Stimulated activated memory B cell treated with anti-CD40 and anti-IgM and Interleukin-4, amounts not matched to agents 10 μg/mL and 1 μg/mL and 100 μg/mL, for 72 hours (primary cell): ENCODE results near the gene DZANK1.
A peak's percentile ranks its signal among the peaks of the same experiment; 100 is the strongest.

Experiments used
- ATAC-seq: fragments of 150-1000 bp; cut with Tn5 transposase; 2 replicates; pipeline ENCODE4 v1.10.0; 2021
- H3K27ac Mint-ChIP-seq: one replicate; pipeline ENCODE4 v1.8.0; 2022; ENCODE audit warnings: mild to moderate bottlenecking, mixed read lengths
- H3K27me3 Mint-ChIP-seq: one replicate; pipeline ENCODE4 v1.8.0; 2022; ENCODE audit warnings: mixed read lengths
- H3K36me3 Mint-ChIP-seq: one replicate; pipeline ENCODE4 v1.8.0; 2022; ENCODE audit warnings: mixed read lengths
- H3K4me1 Mint-ChIP-seq: one replicate; pipeline ENCODE4 v1.8.0; 2022; ENCODE audit warnings: mixed read lengths
- H3K4me3 Mint-ChIP-seq: one replicate; pipeline ENCODE4 v1.8.0; 2022; ENCODE audit warnings: mild to moderate bottlenecking, moderate library complexity, mixed read lengths
- H3K9me3 Mint-ChIP-seq: one replicate; pipeline ENCODE4 v1.8.0; 2022; ENCODE audit warnings: mixed read lengths

DZANK1 gene

DNA sequence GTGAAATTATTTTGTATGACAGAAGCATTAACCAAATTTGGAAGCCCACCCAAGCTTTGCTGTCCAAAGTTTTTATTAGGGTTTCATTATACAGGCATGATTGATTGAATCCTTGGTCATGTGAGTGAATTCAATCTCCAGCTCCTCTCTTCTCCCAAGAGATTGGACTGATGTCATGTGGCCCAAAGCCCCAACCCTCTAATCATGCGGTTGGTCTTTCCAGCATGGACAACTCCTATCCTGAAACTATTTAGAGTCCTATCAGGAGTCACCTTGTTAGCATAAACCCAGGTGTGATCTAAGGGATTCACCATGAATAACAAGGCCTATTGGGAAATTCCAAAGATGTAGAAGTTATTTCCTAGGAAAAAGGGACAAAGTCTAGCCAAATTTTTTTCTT, 11.0 kb upstream of the DZANK1 start:
- Mint-ChIP-seq H3K4me3 (no peak overlapping the region), H3K9me3 (no peaks in the 10 kb centered on the region), H3K27me3 (no peaks in the 10 kb centered on the region), H3K27ac (no peak overlapping the region), H3K4me1 (no peaks in the 10 kb centered on the region), H3K36me3 (peaks cover 39% of the 10 kb centered on the region)
- no peak for ATAC-seq

DNA sequence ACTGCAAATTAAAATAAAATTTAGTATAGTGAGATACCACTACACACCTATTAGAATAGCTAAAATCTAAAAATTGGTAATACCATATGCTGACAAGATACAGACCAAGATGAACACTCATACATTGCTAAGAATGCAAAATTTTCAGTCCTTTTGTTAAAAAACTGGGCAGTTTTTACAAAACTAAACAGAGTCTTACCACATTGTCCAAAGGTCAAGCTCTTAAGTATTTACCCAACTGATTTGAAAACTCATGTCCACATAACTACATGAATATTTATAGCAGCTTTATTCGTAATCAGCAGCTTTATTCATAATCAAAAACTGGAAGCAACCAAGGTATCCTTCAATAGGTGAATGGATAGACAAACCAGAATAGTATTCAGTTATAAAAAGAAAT, 10.4 kb upstream of the DZANK1 start:
- H3K27me3 Mint-ChIP-seq = no peaks in the 10 kb centered on the region
- ATAC-seq = no peak
- H3K4me1 Mint-ChIP-seq = no peaks in the 10 kb centered on the region
- no peaks in the 10 kb centered on the region for H3K9me3 Mint-ChIP-seq
- H3K27ac Mint-ChIP-seq = no peak overlapping the region
- no peak overlapping the region for H3K4me3 Mint-ChIP-seq
- H3K36me3 Mint-ChIP-seq = peaks cover 33% of the 10 kb centered on the region

DNA sequence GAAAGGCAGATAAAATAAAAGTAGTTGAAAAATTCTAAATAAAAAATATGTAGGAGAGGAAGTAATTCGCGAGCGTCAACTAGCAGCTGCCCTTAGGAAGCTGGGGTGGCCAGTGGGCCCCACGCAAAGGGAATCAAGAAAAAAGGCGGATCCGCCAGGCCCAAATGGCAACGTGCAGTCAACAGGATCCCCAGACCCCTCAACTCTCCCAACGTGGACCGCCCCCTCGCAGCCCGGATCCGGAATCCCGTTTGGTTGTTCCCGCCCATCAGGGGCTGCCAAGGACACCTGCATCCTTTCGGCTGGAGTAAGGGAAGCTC, 296 bp downstream of the DZANK1 start:
- peak overlapping the region; percentile 93 for H3K27ac Mint-ChIP-seq
- H3K4me1 Mint-ChIP-seq = peaks cover 20% of the 10 kb centered on the region
- no peaks in the 10 kb centered on the region for H3K27me3 Mint-ChIP-seq
- H3K36me3 Mint-ChIP-seq = peaks cover 12% of the 10 kb centered on the region
- H3K4me3 Mint-ChIP-seq = peak overlapping the region; percentile 87
- ATAC-seq = peak; percentile 25
- H3K9me3 Mint-ChIP-seq = no peaks in the 10 kb centered on the region

DNA sequence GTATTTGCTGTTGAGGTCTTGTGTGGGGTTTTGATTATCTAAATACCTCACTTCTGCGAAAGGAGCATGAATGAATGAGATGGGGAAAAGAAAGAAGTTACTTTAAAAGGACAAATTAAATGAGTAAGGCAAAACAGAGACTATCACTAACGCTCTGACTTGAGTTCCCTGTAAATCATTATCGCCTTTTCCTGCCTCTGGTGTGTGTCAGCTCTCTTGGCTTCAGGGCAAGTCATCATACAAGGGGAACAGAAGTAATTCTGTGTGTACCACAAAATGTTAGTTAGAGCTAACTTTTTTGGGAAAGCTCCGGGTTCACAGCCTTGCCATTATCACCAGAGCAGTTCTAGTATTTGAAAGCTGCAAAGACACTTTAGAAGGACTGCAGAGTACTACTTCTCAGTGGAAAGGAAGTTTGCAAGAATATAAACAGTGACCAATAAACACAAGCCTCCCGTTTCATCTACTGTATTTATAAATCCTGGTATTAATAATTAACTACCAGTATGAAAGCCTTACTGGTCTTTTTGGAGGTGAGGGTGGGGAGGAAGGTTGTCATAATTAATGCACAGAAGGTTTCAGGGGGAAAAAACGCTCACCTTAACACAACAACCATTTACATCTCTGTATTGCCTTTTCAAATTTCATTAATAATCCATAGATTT, 1.2 kb downstream of the DZANK1 start:
- Mint-ChIP-seq H3K4me3 (peak overlapping the region; percentile 4), H3K9me3 (no peaks in the 10 kb centered on the region), H3K27me3 (no peaks in the 10 kb centered on the region), H3K4me1 (peaks cover 20% of the 10 kb centered on the region), H3K36me3 (peaks cover 12% of the 10 kb centered on the region), H3K27ac (peak overlapping the region; percentile 93)
- no peak for ATAC-seq

DNA sequence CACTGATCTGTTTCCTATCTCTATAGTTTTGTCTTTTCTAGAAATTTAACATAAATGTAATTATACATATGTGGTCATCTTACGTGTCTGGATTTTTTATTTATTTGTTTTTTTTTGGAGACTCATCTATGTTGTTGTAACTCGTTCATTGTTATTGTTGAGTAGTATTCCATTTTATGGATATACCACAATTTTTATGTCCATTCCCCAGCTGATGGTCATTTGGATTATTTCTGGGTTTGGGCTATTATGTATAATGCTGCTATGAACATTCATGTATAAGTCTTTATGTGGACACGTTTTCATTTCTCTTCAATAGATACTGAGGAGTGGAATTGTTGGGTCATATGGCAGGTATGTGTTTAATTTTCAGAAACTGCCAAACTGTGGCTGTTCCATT, 10.2 kb downstream of the DZANK1 start:
- H3K27me3 Mint-ChIP-seq = no peaks in the 10 kb centered on the region
- H3K9me3 Mint-ChIP-seq = peaks cover 4% of the 10 kb centered on the region
- H3K4me3 Mint-ChIP-seq = no peak overlapping the region
- no peak overlapping the region for H3K27ac Mint-ChIP-seq
- H3K36me3 Mint-ChIP-seq = peaks cover 11% of the 10 kb centered on the region
- no peaks in the 10 kb centered on the region for H3K4me1 Mint-ChIP-seq
- no peak for ATAC-seq

DNA sequence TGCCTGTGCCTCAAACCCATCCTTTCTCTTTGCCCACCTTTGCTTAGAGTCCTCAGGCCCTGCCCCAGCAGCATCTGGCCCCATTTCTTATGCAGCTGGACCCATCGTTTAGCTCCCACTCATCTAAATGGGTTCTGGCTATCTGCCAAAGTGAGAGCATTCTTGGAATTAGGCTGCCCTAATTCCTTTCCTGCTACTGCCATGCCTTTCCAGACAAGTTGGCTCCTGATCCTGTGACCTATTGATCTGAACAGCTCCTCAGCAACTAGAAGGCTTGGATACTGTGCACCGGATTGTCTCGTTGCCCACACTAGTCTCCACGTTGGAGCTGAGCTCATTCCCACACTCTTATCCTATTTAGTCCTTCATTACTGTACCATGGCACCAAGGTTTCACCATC, 22.9 kb downstream of the DZANK1 start:
- no peaks in the 10 kb centered on the region for H3K9me3 Mint-ChIP-seq
- no peaks in the 10 kb centered on the region for H3K27me3 Mint-ChIP-seq
- H3K4me3 Mint-ChIP-seq = no peak overlapping the region
- no peaks in the 10 kb centered on the region for H3K4me1 Mint-ChIP-seq
- no peak overlapping the region for H3K27ac Mint-ChIP-seq
- no peak for ATAC-seq
- peaks cover 7% of the 10 kb centered on the region for H3K36me3 Mint-ChIP-seq

DNA sequence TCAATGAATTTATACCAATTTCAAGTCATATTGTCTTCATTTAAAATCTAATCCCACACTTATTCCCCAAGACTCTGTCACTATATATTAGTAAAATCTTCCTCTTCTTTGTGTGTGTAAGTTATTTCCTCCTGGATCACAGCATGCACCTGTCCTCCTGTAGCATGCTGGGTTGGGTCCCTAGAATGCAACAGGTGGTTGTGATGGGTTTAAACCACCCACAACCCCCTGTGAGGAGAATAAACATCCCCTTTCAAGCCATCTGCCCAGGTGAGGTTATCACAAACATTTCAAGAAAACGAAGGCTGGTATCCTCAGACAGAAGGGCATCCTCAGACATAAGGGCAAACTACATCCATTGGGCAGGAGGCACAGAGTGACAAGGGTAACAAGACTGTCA, 26.4 kb downstream of the DZANK1 start:
- Mint-ChIP-seq H3K36me3 (peaks cover 6% of the 10 kb centered on the region), H3K9me3 (peaks cover 6% of the 10 kb centered on the region), H3K4me1 (peaks cover 10% of the 10 kb centered on the region), H3K27ac (no peak overlapping the region), H3K4me3 (no peak overlapping the region), H3K27me3 (no peaks in the 10 kb centered on the region)
- no peak for ATAC-seq

DNA sequence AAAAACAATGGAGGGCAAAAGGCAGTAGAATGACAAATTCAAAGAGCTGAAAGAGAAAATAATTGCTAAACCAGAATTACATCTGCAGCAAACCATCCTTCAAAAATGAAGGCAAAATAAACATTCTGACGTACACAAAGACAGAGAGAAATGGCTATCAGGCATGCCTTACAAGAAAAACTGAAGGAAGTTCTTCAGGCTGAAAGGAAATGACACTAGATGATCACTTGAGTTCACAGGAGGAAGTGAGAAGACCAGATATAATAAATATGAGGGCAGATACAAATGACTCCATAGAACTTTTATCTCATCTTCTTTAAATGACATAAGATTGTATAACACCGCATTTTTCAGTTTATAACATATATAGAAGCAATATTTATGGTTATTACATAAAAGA, 30.0 kb downstream of the DZANK1 start:
- peaks cover 10% of the 10 kb centered on the region for H3K4me1 Mint-ChIP-seq
- H3K9me3 Mint-ChIP-seq = peaks cover 6% of the 10 kb centered on the region
- ATAC-seq = no peak
- H3K4me3 Mint-ChIP-seq = no peak overlapping the region
- peak overlapping the region; percentile 2 for H3K27ac Mint-ChIP-seq
- H3K36me3 Mint-ChIP-seq = peaks cover 6% of the 10 kb centered on the region
- no peaks in the 10 kb centered on the region for H3K27me3 Mint-ChIP-seq

DNA sequence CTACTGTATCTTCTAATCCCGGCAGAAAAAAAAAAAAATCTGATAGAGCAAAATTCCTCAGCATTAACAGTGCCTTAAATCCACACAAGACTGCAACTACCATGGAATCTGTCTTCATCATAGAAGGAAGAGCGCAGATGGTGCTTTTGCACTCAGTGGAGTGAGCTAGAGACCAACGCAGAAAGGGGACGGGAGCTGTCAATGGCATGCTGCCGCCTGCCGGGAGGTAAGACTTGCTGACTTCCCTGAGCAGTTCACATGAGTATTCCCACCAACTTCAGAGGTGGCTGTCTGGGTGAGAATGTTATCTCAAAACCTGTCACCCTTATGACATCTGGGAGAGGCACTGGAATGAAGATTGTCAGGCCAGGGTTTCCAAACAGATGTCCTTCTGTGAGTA, 35.6 kb downstream of the DZANK1 start:
- Mint-ChIP-seq H3K4me1 (peaks cover 2% of the 10 kb centered on the region), H3K27ac (no peak overlapping the region), H3K9me3 (no peaks in the 10 kb centered on the region), H3K27me3 (no peaks in the 10 kb centered on the region), H3K4me3 (no peak overlapping the region), H3K36me3 (peaks cover 1% of the 10 kb centered on the region)
- ATAC-seq = no peak

DNA sequence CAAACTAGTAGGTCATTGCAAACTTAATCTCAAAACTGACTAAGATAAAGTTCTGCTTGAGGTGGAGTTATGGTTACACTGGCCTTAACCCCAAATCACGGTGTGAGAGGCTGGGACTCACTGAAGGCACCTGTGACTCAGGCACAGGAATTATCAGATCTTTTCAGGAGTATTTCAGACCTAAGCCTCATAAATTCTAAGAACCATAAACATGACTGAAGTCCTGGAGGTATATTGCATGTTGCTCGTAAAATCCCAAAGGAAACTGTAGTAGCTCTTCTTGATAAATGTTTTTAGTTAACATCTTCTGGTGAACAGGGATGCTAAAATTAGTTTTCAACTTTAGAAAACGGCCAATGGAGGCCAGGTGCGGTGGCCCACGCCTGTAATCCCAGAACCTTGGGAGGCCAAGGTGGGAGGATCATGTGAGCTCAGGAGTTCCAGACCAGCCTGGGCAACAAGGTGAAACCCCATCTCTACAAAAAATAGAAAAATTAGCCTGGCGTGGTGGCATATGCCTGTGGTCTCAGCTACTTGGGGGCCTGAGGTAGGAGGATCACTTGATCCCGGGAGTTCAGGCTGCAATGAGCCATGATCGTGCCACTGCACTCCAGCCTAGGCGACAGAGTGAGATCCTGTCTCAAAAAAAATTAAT, 36.5 kb downstream of the DZANK1 start:
- Mint-ChIP-seq H3K4me3 (no peak overlapping the region), H3K27me3 (no peaks in the 10 kb centered on the region), H3K9me3 (no peaks in the 10 kb centered on the region), H3K36me3 (no peaks in the 10 kb centered on the region), H3K4me1 (no peaks in the 10 kb centered on the region), H3K27ac (no peak overlapping the region)
- ATAC-seq = no peak

DNA sequence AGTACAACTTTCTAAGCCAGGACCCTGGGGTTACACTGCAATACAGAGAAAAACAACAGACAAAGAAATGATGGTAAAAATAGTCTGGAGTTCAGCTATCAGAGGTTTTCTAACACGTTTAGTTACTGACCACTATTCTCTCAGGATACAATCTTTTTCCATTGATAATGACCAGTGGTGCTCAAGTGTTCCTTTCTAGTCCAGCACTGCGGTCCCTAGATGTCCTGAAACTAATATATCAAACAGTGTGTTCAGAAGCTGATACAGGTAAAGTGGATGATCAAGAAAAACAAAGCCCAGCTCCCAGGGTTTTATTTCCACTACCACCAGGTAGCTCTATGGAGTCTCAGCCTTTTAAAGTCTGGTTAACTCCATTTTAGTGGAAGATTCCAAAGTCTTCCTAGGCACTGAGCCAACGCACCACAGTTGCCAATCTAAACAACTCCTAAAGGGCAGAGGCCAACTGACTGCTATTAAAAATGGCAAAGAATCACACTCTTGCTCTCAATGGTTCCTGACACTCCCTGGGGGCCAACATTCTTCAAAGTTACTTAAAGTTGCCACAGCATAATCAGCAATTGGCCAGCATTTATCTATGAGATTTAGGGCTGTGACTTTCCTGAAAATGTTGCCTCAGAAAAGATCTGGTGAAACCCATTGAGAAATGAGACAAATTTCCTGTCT, 38.2 kb downstream of the DZANK1 start:
- H3K27me3 Mint-ChIP-seq = no peaks in the 10 kb centered on the region
- H3K36me3 Mint-ChIP-seq = no peaks in the 10 kb centered on the region
- H3K27ac Mint-ChIP-seq = no peak overlapping the region
- H3K4me1 Mint-ChIP-seq = no peaks in the 10 kb centered on the region
- H3K4me3 Mint-ChIP-seq = no peak overlapping the region
- no peak for ATAC-seq
- H3K9me3 Mint-ChIP-seq = no peaks in the 10 kb centered on the region

DNA sequence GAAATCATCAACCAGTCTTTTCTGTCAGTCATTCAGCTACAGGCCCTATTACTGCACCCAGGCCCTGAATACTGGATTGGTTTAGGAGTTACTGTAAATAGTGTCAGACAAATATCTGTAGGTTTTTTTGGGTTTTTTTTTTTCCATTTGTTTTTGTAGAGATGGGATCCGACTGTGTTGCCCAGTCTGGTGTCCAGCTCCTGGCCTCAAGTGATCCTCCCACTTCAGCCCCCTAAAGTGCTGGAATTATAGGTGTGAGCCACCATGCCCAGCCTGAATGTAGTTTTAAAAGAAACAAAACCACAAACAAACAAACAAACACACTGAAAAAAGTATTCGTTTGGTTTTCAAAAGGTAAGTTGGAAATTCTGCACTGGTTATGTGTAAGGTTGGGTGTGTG, 39.6 kb downstream of the DZANK1 start:
- Mint-ChIP-seq H3K9me3 (no peaks in the 10 kb centered on the region), H3K27me3 (no peaks in the 10 kb centered on the region), H3K27ac (no peak overlapping the region), H3K36me3 (no peaks in the 10 kb centered on the region), H3K4me1 (no peaks in the 10 kb centered on the region), H3K4me3 (no peak overlapping the region)
- no peak for ATAC-seq

DNA sequence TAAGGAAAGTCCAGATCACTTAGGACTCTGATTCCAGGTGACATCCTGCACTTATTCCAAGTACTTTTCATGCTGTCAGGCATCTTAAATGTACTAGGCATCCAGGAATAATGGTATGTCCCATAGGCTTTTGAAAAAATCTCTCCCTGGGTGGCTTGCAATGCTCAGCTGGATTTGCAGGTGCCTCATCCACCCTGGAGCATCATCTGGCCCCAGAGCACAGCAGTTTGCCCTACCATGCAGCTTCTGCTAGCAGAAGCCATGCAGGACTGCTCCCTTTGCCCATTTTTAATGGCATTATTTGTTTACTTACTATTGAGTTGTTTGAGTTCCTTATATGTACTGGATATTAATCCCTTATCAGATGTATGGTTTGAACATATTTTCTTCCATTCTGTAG, 45.2 kb downstream of the DZANK1 start:
- no peak for ATAC-seq
- Mint-ChIP-seq H3K27ac (no peak overlapping the region), H3K36me3 (no peaks in the 10 kb centered on the region), H3K4me1 (no peaks in the 10 kb centered on the region), H3K4me3 (no peak overlapping the region), H3K9me3 (no peaks in the 10 kb centered on the region), H3K27me3 (no peaks in the 10 kb centered on the region)

DNA sequence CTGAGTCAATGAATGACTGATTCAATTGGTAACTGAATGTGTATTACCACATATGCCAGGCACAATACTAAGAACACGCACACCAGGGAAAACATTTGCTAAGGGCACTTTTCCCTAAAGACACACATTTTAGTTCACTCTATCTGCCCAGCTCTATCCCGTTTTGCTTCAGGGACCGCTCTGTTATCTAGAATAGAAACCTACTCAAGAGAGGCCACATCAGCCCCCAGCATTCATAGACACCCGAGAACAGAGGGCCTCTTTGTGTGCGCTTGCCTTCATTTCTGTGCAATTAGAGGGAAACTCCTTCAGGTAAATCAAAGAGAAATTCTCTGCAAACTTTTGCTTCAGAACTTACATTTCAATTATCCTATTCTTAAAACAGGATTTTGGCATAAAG, 50.3 kb downstream of the DZANK1 start:
- Mint-ChIP-seq H3K36me3 (no peaks in the 10 kb centered on the region), H3K9me3 (no peaks in the 10 kb centered on the region), H3K27me3 (no peaks in the 10 kb centered on the region), H3K27ac (no peak overlapping the region), H3K4me3 (no peak overlapping the region), H3K4me1 (peaks cover 11% of the 10 kb centered on the region)
- no peak for ATAC-seq

DNA sequence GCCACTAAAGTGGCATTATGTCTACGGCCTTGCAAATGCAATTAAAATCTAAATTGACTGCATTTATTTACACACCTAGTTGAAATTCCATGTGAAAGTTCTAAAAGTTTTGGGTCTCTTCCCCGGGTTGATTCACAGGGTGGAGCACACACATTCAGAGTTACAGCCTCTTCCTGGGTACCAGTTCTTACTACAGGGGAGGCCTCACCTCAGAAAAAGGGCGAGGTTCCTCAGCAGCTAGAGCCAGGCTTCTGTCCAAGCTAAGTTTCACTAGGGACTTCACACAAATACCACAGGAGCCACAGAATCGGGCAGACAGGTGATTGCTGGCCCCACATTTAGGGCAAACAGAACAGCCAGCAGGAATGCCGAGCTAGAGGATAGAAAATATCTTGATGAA, 52.7 kb downstream of the DZANK1 start:
- H3K36me3 Mint-ChIP-seq = no peaks in the 10 kb centered on the region
- peaks cover 11% of the 10 kb centered on the region for H3K4me1 Mint-ChIP-seq
- ATAC-seq = no peak
- no peak overlapping the region for H3K27ac Mint-ChIP-seq
- H3K9me3 Mint-ChIP-seq = no peaks in the 10 kb centered on the region
- no peaks in the 10 kb centered on the region for H3K27me3 Mint-ChIP-seq
- H3K4me3 Mint-ChIP-seq = no peak overlapping the region

DNA sequence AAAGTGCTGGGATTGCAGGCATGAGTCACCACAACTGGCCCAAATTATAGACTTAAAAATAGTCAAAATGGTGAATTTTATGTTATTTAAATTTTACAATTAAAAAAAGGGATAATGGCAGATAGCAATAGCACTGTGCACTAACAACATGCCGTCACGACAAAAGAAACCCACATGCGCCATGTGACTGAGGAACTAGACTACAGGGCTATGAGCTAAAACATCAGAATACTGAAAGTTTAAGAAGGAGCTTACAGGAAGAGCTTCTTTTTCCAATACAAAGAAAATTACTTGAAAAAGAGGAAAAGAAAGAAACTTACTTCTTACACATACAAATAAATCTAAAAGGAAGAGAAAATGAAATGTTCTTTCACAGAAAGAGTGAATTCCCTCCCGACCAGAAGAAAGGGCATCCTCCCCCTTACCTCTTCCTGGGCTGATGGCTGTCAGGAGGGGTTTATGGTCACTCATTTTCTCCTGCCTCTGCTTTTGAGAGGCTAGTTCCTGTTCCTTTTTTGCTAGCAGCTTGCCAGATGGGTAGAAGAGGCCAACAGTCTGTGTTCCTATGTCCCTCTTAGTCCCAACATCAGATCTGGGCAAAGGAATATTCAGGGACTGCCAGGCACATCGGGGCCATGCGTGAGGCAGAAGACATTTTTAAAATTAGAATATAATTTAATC, 54.5 kb downstream of the DZANK1 start:
- Mint-ChIP-seq H3K27ac (peak overlapping the region; percentile 84), H3K4me3 (peak overlapping the region; percentile 50), H3K36me3 (peaks cover 12% of the 10 kb centered on the region), H3K4me1 (peaks cover 11% of the 10 kb centered on the region), H3K27me3 (no peaks in the 10 kb centered on the region), H3K9me3 (no peaks in the 10 kb centered on the region)
- ATAC-seq = peak; percentile 59
